Measurements from ENCODE around the gene CKLF.
"Not testable (repeated sequence)": the region's sequence is repeated elsewhere in the genome, so short reads cannot be mapped to it uniquely, and the experiment has no call there.

The CKLF gene, protein sequence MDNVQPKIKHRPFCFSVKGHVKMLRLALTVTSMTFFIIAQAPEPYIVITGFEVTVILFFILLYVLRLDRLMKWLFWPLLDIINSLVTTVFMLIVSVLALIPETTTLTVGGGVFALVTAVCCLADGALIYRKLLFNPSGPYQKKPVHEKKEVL

DNA sequence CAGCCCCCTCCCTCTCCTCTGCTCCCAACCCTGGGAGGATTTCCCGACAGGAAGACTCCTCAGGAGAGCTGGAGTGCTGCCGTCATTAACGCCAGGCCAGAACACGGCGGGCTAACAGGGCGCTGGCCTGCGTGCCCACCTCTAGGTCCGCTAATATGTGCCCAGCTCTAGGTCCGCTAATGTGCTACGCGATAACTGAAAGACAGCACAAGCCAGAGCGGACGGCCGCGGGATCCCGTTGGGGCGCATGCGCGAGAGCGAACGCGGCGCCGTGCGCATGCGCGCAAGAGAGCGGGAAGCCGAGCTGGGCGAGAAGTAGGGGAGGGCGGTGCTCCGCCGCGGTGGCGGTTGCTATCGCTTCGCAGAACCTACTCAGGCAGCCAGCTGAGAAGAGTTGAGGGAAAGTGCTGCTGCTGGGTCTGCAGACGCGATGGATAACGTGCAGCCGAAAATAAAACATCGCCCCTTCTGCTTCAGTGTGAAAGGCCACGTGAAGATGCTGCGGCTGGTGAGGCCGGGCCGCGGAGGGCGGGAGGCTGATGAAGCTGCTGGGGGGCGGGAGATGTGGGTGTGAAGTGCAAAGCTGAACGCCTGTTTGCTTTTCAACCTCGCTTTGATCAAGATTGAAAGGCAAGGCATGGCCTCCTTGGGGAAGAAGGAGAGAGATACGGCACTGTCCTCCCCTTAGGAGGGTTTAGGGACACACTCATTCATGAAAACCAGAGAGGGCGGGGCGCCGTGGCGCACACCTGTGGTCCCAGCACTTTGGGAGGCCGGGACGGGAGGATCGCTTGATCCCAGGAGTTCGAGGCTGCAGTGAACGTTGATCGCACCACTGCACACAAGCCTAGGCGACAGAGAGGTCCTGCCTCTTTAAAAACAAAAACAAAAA lies at the start of gene CKLF:
Gene CKLF, plus strand, starts transcription at position 291 of the 892 bp plus-strand sequence. Its CDS starts 140 bp downstream, at position 431.
- in situ Hi-C loops (cut with HindIII; ENCODE audit: low sequenced_read_pairs): no loop called here

DNA sequence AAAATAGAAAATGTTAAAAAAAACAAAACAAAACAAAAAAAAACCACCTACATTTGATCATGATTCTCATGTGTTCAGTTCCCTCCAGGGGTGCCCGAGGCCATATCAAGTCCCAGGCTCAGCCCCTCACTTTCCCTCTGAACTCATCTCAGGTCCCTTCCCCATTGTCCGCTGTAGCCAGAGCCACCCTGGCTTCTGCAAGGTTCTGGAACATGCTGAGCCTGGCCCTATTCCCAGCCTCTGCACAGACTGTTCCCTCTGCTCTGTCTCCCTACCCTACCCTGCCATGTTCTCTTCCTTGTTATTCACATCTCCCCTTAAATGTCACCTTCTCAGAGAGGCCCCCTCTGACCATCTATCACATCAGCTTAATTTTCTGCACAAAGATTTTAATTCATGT lies 49.3 kb upstream of the CKLF start:
- in situ Hi-C loops (cut with HindIII; ENCODE audit: low sequenced_read_pairs): no loop called here

DNA sequence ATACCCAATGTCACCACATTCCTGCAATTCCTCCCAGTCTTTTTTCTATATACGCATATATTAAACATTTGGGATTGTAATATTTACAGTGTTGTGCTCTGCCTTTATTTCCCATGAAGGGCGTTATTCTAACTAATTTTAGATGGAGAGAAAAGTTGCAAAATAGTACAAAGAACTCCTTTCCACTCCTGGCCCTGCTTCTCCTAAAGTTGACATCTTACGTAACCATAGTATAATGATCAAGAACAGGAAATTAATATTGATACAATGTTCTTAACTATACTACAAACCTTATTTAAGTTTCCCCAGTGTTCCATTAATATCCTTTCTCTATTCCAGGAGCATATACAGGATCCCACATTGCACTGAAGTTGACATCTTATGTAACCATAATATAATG lies 48.8 kb upstream of the CKLF start:
- in situ Hi-C loops (cut with HindIII; ENCODE audit: low sequenced_read_pairs): no loop called here

DNA sequence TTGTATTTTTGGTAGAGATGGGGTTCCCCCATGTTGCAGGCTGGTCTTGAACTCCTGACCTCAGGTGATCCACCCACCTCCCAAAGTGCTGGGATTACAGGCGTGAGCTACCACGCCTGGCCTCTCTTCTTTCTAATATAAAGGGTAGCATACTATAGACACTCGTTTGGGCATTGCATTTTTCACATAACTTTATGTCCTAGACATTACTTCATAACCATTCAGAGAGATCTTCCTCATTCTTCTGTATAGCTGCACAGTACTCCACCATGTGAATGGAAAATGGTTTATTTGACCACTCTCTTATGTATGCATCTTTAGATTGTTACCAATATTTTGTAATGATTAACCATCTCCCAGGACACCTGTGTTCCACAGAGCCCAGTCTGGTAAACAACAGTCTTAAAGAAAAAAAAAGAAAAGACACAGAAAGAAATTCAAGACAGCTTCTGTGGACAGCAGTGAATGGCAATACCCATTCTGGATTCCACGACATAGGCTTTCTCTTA lies 44.6 kb upstream of the CKLF start:
- in situ Hi-C loops (cut with HindIII; ENCODE audit: low sequenced_read_pairs): no loop called here

DNA sequence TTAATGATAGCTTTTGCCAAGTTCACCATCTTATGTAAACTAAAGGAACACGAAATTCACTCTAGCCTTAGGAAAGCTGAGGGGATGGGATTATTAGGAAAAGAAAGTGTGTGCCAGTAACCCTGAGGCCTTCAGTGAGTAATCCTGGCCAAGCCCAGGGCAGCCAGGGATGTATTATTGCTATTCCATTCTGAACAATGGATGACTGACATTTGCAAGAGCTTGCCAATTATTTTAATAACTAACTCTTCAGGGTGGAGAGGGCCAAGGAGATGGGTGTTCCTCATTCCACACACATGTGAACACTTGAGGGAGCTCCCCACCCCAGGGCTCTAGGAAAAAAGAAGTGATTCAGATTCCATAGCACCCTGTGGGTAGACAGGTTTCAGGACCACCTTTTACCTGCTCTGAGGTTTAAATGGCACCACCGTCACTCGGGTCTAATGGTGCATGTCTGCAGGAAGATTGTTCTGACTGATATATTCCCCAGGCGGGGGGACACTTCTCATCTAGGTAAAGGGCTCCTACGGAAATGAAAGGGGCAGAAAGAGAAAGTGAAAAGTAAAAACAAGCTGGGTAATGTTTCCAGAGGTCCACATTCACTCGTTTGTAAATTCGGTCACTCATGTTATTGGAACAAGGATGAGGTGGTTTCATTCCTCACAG lies 44.0 kb upstream of the CKLF start:
- in situ Hi-C loops (cut with HindIII; ENCODE audit: low sequenced_read_pairs): no loop called here

DNA sequence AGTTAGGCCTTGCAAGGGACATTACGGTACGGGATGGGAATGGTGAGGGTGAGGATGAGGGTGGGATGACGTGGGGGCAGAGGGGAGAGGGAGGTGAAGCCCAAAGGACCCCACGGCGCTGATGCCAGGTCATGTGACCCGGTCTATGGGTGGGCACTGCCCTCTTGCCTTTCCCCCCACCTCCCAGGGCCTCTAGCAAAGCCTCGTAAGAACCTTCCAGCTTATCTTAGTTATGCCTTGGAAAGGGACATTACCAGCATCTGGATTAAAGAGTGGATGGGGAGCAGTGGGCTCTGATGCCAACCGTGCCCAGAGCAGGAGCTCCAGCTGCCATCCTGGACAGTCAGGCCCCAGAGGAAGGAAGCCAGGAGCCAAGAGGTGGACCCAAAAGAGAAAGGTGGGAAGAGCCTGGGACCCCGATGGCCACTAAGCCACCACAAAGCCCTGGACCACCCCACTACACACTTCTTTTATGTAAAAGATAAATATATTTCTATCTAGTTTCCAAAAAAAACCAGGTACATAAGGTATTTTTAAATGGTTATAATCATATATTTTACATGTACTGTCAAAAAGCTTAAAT lies 43.4 kb upstream of the CKLF start:
- in situ Hi-C loops (cut with HindIII; ENCODE audit: low sequenced_read_pairs): no loop called here

DNA sequence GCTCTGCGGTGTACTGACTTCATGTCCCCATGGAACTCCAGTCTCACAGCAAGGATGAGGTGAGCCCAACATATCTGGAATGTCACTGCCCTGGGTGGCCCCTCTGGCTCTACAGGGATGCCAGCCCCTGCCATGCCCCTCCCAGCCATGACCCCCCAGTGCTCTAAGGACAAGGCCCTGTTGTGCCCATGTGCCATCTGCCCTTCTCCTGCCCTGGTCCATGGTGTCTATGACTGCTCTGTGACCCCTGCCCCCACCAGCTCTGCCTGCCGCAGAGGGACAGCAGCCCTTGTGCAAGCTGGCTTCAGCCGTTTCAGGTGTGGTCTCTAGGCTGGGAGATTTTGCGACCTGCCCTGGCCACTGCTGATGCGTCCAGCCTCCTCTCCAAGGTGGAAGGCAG lies 42.8 kb upstream of the CKLF start:
- in situ Hi-C loops (cut with HindIII; ENCODE audit: low sequenced_read_pairs): no loop called here

DNA sequence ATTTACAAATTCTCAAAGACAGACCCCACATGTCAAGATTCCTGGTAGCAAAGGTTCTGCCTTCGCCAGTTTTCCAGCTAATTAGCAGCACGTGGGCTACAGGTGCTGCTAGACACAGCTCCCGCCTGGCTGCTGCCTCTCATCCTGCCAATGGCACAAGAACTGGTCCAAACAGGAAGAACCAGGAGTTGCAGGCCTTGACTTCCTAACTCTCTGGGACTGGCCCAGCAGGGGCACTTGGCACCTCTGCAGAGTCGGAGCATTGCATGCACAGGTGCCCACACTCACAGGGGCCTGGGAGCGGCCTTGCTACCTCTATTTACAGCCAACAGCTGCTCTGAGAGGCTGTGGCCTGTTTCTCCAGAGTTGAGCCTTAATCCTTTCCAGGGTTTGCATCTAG lies 42.1 kb upstream of the CKLF start:
- in situ Hi-C loops (cut with HindIII; ENCODE audit: low sequenced_read_pairs): no loop called here

DNA sequence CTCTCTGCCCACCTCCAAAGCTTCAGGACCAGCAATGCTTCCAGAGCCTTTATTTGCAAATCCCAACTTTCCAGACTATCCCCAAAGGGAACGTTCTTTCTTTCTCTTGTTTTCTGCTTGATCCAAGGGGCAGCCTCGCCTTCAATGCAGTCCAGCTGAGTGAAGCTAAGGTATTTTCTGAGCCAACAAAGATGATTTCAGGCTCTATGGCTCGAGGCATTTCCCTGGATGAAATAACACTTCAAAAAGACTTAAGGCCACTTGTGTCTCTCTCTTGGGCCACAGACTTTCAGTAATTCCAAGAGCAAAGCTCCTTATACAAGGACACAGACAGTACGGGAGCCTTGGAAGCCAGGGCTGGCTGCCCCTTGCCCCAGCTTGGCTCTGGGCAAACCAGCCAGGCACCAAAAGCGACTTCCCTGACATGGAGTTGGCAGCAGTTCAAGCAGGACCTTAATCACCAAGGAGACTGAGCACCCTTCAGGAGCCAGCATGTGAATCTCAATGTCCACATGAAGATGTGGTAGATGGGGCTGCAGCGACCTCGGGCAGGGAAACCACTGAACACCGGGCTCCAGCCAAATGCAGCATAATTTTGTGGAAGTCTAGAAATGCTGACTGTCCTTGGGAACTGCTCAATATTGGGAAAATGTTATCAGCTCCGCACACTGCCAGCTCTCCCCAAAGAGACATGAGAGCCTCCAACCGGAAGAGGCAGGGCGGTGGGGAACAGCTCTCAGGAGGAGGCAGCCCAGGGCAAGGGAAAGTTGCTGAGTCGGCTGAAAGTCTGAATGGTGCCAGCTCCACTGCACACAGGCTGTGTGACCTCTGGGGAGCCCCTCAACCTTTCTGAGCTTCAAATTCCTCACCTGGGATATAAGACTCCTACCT lies 41.4 kb upstream of the CKLF start:
- in situ Hi-C loops (cut with HindIII; ENCODE audit: low sequenced_read_pairs): no loop called here

DNA sequence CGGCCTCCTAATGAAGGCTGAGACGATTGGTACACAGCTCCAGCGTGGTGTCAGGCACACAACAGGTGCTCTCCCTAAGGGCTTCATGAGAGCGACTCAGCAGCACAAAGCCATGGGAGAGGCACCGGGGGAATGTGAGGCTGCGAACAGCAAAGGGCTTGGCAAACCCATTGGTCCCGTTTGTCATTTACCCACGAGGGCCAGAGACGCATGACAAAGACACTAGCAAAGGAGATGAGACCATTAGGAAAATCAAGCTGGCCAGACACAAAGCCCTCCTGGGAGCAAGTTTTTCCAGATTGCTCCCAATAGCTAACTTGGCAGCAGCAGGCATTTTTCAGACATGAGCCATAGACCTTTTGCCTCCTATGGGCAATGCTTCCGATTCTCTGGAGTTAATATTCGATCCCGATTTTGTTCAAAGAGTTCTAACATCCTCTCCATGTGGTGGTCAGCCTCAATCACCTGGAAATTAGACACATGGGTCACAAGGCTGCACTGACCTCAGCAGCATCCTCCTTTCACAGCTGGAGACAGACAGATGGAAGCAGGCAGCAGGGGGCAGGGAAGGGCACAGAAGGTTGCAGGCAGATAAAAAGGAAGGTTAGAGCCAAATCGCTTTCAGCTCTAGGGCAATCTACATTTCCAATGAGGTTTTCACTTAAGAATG lies 40.6 kb upstream of the CKLF start:
- in situ Hi-C loops (cut with HindIII; ENCODE audit: low sequenced_read_pairs): no loop called here

DNA sequence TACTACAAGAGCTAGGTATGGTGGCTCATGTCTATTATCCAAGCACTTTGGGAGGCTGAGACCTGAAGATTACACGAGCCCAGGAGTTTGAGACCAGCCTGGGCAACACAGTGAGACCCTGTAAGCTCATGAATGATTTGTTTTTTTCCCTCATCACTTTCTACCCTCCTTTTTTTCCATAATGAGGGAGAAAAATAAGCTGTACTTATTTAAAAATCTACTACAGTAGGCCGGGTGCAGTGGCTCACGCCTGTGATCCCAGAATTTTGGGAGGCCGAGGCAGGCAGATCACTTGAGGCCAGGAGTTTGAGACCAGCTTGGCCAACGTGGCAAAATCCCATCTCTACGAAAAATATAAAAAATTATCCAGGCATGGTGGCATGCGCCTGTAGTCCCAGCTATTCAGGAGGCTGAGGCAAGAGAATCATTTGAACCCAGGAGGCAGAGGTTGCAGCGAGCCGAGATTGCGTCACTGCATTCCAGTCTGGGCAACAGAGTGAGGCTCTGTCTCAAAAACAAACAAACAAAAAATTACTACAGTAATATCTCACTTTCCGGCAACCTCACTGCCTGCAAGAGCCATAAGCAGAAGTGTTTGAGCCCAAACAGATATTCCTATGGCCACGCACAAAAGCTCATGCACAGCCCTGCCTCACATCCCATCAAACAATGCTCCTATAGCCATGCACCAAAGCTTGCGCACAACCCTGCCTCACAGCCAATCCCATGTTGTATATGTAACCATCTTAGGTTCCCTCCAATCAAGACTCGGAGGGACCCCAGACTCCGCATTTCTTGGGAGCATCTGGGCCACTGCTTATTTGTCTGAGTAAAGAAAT lies 39.9 kb upstream of the CKLF start:
- in situ Hi-C loops (cut with HindIII; ENCODE audit: low sequenced_read_pairs): no loop called here

DNA sequence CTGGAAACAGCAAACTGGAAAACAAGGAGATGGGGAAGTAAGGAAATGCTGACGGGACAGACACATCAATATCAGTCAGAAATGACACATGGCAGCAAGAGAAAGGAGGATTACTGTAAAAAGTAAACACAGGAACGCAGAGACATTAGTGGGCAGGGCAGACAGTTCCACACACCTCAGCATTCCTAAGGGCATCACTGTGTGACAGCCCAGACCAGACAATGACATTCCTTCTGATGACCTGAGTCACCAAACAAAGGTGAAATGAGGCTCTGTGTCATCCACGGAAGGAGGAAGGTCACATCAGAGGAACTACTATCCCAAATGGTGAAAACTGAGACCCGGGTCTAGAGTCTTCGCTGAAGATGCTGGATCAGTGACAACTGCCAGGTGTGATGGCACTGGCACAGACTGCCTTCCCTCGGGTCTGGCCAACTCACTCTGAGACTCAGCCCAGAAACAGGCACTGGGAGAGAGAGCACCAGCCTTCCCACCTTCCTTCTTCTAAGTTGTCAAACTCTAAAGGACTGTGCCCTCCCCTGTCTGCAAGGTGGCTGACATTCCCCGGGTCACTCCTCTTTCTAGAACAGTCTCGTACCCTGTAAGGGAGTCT lies 39.2 kb upstream of the CKLF start:
- in situ Hi-C loops (cut with HindIII; ENCODE audit: low sequenced_read_pairs): no loop called here

DNA sequence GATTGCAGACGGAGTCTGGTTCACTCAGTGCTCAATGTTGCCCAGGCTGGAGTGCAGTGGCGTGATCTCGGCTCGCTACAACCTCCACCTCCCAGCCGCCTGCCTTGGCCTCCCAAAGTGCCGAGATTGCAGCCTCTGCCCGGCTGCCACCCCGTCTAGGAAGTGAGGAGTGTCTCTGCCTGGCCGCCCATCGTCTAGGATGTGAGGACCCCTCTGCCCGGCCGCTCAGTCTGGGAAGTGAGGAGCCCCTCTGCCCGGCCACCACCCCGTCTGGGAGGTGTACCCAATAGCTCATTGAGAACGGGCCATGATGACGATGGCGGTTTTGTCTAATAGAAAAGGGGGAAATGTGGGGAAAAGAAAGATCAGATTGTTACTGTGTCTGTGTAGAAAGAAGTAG lies 38.0 kb upstream of the CKLF start:
- in situ Hi-C loops (cut with HindIII; ENCODE audit: low sequenced_read_pairs): not testable (repeated sequence)

DNA sequence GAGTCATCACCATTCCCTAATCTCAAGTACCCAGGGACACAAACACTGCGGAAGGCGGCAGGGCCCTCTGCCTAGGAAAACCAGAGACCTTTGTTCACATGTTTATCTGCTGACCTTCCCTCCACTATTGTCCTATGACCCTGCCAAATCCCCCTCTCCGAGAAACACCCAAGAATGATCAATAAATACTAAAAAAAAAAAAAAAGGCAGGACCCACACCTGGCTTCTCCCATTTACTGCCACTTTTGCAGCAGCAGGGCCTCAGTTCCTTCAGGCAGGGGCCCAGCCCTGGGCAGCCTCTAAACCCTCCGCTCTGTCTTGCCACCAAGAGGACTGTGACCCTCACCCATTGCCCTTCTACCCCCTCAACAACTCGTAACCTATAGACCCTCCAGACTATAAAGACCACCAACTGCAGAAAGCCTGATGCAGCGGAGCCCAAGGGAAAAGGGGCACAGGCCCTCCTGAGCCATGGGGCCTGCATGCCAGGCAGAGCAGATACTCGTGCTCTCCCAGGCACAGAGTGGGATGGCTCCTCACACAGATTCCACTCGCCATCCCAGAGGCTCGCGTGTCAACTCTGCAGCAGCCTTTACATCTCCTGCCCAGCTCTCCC lies 37.3 kb upstream of the CKLF start:
- in situ Hi-C loops (cut with HindIII; ENCODE audit: low sequenced_read_pairs): not testable (repeated sequence)

DNA sequence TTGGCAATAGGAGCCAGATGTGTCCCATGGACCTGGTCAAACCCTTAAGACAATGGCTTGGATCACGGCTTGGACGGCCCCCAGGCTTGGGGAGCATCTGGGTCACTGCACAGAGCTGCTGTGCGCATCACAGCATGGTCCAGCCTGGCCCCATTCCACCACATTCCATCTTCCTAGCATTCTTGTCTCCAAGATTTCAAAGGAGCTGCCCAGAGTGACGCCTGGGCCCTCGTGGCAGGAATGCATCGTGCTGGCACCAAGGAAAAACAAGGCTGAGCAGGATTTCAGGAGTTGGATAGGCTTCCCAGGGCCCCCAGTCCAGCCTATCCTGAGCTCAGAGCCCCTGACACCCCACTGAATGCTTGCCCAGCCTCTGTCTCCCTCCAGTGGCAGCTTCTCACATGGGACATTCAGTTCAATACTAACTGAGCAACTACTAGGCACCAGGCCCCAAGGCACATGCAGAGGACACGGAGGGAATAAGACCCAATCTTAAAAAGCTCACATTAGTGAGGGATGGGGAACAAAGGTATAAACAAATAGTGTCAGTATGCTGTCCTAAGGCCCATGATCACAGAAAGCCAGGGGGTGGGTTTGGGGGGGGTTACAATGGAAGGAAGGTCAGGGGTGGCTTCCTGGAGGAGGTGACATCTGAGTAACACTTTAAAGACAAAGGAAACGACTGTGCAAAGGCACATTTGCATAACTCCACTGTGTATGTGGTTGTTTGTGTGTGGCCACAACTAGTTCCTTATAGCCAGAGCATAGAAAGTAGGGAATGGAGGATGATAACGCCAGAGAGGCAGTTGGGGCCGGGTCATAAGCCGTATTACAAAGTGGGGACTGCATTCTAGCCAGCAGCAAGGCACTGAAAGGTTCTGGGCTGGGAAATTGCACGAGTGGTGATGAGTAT lies 36.5 kb upstream of the CKLF start:
- in situ Hi-C loops (cut with HindIII; ENCODE audit: low sequenced_read_pairs): no loop called here

DNA sequence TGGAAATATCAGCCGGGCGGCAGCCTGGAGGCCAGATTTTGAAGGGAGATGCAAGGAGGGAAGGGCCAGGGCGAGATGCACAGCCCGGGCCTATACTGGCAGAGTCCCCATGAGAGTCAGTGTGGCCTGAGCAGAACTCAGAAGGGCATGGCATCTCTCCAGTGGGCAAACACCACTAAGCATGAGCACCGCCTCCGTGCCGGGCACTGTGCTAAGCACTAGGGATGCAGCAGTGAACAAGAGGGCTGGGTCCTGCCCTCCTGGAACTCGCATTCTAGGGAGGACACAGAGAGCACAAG lies 35.9 kb upstream of the CKLF start:
- in situ Hi-C loops (cut with HindIII; ENCODE audit: low sequenced_read_pairs): no loop called here

DNA sequence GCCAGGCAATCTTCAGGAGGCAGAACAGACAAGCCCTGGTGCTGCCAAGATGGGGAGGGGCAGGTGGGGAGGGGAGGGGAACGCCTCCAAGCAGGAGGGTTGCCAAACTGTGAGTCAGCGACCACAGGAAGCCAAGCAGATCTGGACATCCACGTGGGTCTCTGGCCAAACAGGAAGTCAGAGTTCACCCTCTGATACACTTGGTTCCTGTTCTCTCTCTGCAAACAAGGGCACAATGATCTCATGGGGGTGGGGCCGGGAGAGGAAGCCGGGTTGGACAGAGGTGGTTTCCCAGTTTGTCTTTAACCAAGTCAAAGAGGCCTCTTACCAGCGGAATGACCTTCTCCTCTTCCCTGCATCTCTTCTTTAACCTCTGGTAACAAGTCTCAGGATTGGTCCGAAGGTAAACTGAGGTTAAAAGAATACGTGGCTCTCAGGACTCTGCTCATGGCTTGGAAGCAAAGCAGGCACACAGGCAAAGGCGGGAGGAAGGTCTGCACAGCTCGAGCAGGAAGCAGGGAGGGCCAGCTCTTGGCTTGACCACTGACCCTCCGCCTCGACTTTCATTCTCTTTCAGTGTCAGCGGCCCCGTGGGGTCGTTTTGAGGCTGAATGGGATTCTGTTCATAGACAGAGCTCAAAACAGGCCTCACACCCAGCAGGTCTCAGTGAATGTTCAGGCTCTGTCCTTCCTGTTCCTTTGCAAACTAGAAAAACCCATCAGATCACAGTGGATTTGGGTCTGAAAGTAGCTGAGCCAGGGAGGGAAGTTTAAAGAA lies 35.4 kb upstream of the CKLF start:
- in situ Hi-C loops (cut with HindIII; ENCODE audit: low sequenced_read_pairs): no loop called here

Data from DLD1 (cell line).